Neural progenitor cell (in vitro differentiated cells): ENCODE measurements around the gene ETV7. TPM values are rescaled to one million over a fixed set of nuclear protein-coding genes. Genes with fewer than 3 reads are reported as not detected.

Experiments
- DNase-seq: peaks from one replicate; pipeline ENCODE4 v3.0.0-alpha.2; 2016; ENCODE audit warnings: low spot score
- H2AFZ ChIP-seq: fragments of 200-600 bp; sonication (generic); replicated peaks from 2 replicates; pipeline ENCODE4 v1.6.1; 2016; ENCODE audit warnings: antibody characterized with exemption
- H3F3A ChIP-seq: fragments of 200-600 bp; sonication (generic); 2 replicates; pipeline ENCODE4 v1.6.1; 2016; ENCODE audit warnings: antibody characterized with exemption, low read depth
- H3K27ac ChIP-seq: fragments of 200-600 bp; sonication (generic); 2 replicates; pipeline ENCODE4 v1.5.1; 2016; ENCODE audit warnings: mild to moderate bottlenecking
- H3K27me3 ChIP-seq: fragments of 200-600 bp; sonication (generic); 2 replicates; pipeline ENCODE4 v1.6.1; 2016; ENCODE audit warnings: mild to moderate bottlenecking, moderate library complexity
- H3K36me3 ChIP-seq: fragments of 200-600 bp; sonication (generic); 2 replicates; pipeline ENCODE4 v1.5.1; 2016
- H3K4me1 ChIP-seq: fragments of 200-600 bp; sonication (generic); 2 replicates; pipeline ENCODE4 v1.6.1; 2016; ENCODE audit warnings: mixed run types
- H3K4me2 ChIP-seq: fragments of 200-600 bp; sonication (generic); 2 replicates; pipeline ENCODE4 v1.6.1; 2016
- H3K4me3 ChIP-seq: fragments of 200-600 bp; sonication (generic); 2 replicates; pipeline ENCODE4 v1.5.1; 2016
- H3K79me2 ChIP-seq: fragments of 200-600 bp; sonication (generic); 2 replicates; pipeline ENCODE4 v1.6.1; 2016; ENCODE audit warnings: low read depth
- H3K9ac ChIP-seq: fragments of 200-600 bp; sonication (generic); 2 replicates; pipeline ENCODE4 v1.6.1; 2016
- H3K9me3 ChIP-seq: fragments of 200-600 bp; sonication (generic); 2 replicates; pipeline ENCODE4 v1.5.1; 2016; ENCODE audit warnings: low read depth
- H4K20me1 ChIP-seq: fragments of 200-600 bp; sonication (generic); 2 replicates; pipeline ENCODE4 v1.6.1; 2016; ENCODE audit warnings: low read depth
- H3K27ac Mint-ChIP-seq: 3 replicates; pipeline ENCODE4 v1.8.0; 2021; ENCODE audit warnings: mixed read lengths
- H3K27me3 Mint-ChIP-seq: 2 replicates; pipeline ENCODE4 v1.8.0; 2022; ENCODE audit warnings: low read depth, mild to moderate bottlenecking, inconsistent platforms, moderate library complexity, mixed read lengths; ENCODE audit not compliant: insufficient read depth
- H3K36me3 Mint-ChIP-seq: 3 replicates; pipeline ENCODE4 v1.8.0; 2021; ENCODE audit warnings: mixed read lengths
- H3K4me1 Mint-ChIP-seq: 3 replicates; pipeline ENCODE4 v1.8.0; 2021; ENCODE audit warnings: mixed read lengths
- H3K4me3 Mint-ChIP-seq: 3 replicates; pipeline ENCODE4 v1.8.0; 2021; ENCODE audit warnings: mild to moderate bottlenecking, moderate library complexity, mixed read lengths
- H3K9me3 Mint-ChIP-seq: 3 replicates; pipeline ENCODE4 v1.8.0; 2020; ENCODE audit warnings: mixed read lengths
- EZH2 ChIP-seq: fragments of 200-600 bp; sonication (generic); IDR thresholded peaks from 2 replicates; pipeline ENCODE4 v1.6.1; 2017; ENCODE audit warnings: antibody characterized with exemption, mild to moderate bottlenecking, moderate library complexity
- EZH2phosphoT487 ChIP-seq: fragments of 200-600 bp; sonication (generic); IDR thresholded peaks from 2 replicates; pipeline ENCODE4 v1.6.1; 2017; ENCODE audit warnings: antibody characterized with exemption
- total RNA-seq: library from RNA; depleted of rRNA; stranded (reverse); fragments of >200 nt; gene quantifications from 2 replicates; pipeline ENCODE4 v1.2.3, GENCODE V29; 2015; ENCODE audit warnings: low replicate concordance
- TF ChIP-seq, protein P1 (sequence below): fragments of 200-600 bp; sonication (generic); IDR thresholded peaks from 2 replicates; pipeline ENCODE4 v1.5.1; 2017; ENCODE audit warnings: antibody characterized with exemption, mild to moderate bottlenecking

ETV7 gene
- total RNA-seq, 1 donor from 2014 or later: 0.11 TPM

DNA sequence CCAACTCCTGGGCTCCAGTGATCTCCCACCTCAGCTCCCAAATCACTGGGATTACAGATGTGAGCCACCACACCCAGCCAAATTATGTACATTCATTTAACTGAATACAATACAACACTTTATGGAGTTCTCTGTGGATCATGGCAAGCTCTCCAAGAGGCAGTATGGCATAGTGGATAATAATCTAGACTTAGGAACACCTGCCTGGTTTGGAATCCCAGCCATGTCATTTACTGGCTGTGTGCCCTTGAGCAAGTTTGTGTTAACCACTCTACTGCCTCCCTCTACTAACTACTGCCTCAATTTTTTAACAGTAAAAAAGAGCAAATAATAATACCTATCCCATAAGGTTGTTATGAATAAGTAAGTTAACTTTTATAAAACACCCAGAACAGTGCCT, 1.9 kb upstream of the ETV7 start:
- peaks cover 20% of the 10 kb centered on the region for H3K4me1 Mint-ChIP-seq
- no peak overlapping the region for H3K4me3 ChIP-seq
- no peak overlapping the region for H3K27ac ChIP-seq
- no peak overlapping the region for H3K4me2 ChIP-seq
- peaks cover 4% of the 10 kb centered on the region for H3K9me3 Mint-ChIP-seq
- H3K27ac Mint-ChIP-seq: no peak overlapping the region
- no peaks in the 10 kb centered on the region for H3K36me3 Mint-ChIP-seq
- H3K27me3 ChIP-seq: peaks cover 67% of the 10 kb centered on the region
- H2AFZ ChIP-seq: no peak overlapping the region
- no peaks in the 10 kb centered on the region for H3K79me2 ChIP-seq
- peaks cover 8% of the 10 kb centered on the region for H3K4me1 ChIP-seq
- H3K36me3 ChIP-seq: no peaks in the 10 kb centered on the region
- H4K20me1 ChIP-seq: no peaks in the 10 kb centered on the region
- DNase-seq: no peak
- no peak overlapping the region for H3K4me3 Mint-ChIP-seq
- no peak overlapping the region for H3K9ac ChIP-seq
- H3K9me3 ChIP-seq: no peaks in the 10 kb centered on the region
- TF ChIP-seq EZH2phosphoT487 (no peak), EZH2 (no peak)
- TF ChIP-seq, protein P1, sequence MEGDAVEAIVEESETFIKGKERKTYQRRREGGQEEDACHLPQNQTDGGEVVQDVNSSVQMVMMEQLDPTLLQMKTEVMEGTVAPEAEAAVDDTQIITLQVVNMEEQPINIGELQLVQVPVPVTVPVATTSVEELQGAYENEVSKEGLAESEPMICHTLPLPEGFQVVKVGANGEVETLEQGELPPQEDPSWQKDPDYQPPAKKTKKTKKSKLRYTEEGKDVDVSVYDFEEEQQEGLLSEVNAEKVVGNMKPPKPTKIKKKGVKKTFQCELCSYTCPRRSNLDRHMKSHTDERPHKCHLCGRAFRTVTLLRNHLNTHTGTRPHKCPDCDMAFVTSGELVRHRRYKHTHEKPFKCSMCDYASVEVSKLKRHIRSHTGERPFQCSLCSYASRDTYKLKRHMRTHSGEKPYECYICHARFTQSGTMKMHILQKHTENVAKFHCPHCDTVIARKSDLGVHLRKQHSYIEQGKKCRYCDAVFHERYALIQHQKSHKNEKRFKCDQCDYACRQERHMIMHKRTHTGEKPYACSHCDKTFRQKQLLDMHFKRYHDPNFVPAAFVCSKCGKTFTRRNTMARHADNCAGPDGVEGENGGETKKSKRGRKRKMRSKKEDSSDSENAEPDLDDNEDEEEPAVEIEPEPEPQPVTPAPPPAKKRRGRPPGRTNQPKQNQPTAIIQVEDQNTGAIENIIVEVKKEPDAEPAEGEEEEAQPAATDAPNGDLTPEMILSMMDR: no peak
- H3K27me3 Mint-ChIP-seq: peaks cover 50% of the 10 kb centered on the region
- H3F3A ChIP-seq: peaks cover 10% of the 10 kb centered on the region

DNA sequence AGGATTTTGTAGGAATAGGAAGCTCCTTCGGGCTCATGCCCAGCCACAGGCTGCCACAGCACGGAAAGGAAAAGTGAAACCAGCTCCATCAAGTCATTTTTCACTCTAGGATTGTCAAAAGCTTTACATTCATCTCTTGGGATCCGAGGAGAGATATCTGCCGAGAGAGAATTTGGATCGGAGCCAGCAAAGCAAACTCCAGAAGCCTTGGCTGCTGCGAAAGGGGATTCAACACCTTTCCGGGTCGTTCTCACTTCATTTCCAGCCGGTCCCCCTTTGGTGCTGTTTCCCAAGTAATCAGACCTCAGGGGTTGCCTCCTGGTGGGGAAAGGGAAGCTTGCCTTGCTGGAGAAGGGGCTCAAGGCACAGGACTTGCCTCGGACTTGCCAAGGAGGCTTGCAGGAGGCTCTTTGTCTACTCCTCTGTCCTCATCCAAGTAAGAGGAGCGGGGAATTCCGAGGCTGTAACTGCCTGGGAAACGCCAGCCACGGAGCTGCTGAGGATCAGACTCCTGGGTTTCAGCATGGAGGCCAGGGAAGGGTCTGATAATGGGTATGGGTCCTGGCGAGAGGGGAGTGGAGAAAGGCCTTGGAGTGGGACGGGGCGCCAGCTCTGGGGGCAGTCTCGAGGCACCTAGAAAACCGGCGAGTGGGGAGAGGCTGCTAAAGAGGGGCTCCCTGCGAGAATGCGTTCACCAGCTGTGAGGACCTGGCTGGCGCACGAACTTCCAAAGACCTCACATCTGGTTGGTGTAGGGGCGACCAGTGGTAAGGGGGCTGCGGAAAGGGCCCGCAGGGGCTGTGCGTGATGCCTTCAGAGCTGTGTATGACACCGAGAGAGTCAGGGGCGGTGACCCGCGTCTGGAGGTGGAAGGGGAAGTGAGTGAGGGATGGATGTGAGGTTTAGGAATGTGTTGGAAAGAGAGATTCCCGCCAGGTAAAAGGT, 702 bp downstream of the ETV7 start:
- Histone ChIP-seq H3K9ac (no peak overlapping the region), H3K79me2 (no peaks in the 10 kb centered on the region), H3K4me3 (peak overlapping the region; percentile 51), H3K27me3 (peaks cover 67% of the 10 kb centered on the region), H3F3A (peaks cover 10% of the 10 kb centered on the region), H3K4me1 (peaks cover 10% of the 10 kb centered on the region), H3K36me3 (no peaks in the 10 kb centered on the region), H2AFZ (peak overlapping the region; percentile 99), H3K4me2 (peak overlapping the region; percentile 81), H3K27ac (no peak overlapping the region), H3K9me3 (no peaks in the 10 kb centered on the region), H4K20me1 (no peaks in the 10 kb centered on the region)
- peak overlapping the region; percentile 82 for H3K4me3 Mint-ChIP-seq
- H3K27me3 Mint-ChIP-seq: peaks cover 46% of the 10 kb centered on the region
- TF ChIP-seq EZH2phosphoT487: no peak
- no peak for TF ChIP-seq EZH2
- TF ChIP-seq, protein P1: no peak
- H3K27ac Mint-ChIP-seq: no peak overlapping the region
- peaks cover 1% of the 10 kb centered on the region for H3K9me3 Mint-ChIP-seq
- DNase-seq: peak; percentile 61
- H3K36me3 Mint-ChIP-seq: no peaks in the 10 kb centered on the region
- peaks cover 20% of the 10 kb centered on the region for H3K4me1 Mint-ChIP-seq

DNA sequence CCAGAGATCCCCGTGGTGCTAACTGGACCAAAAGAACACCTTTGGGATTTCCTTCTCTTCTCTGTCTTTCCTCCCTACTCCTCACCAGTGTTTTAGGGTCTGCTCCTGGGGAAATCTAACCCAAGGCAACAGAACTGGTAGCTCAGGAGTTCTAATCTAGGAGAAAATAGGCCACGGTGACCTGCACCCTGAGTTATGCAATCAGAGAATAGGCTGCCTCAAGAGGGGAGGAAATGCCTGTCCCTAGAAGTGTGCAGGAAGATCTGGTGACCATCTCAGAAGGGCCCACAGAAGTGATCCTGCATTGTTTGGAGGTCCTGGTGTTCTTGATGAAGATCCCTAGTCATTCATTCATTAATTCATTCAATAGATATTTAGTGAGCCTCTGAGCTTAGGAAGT, 3.4 kb downstream of the ETV7 start:
- TF ChIP-seq EZH2 (no peak), EZH2phosphoT487 (no peak)
- TF ChIP-seq, protein P1: no peak
- H3K36me3 Mint-ChIP-seq: no peaks in the 10 kb centered on the region
- DNase-seq: no peak
- H3K9me3 ChIP-seq: no peaks in the 10 kb centered on the region
- no peak overlapping the region for H3K4me2 ChIP-seq
- peaks cover 37% of the 10 kb centered on the region for H3K27me3 Mint-ChIP-seq
- H3K4me3 Mint-ChIP-seq: no peak overlapping the region
- no peak overlapping the region for H3K27ac Mint-ChIP-seq
- H4K20me1 ChIP-seq: no peaks in the 10 kb centered on the region
- H3K27ac ChIP-seq: no peak overlapping the region
- H3K36me3 ChIP-seq: no peaks in the 10 kb centered on the region
- H3K4me1 ChIP-seq: peaks cover 15% of the 10 kb centered on the region
- H3K4me1 Mint-ChIP-seq: peaks cover 20% of the 10 kb centered on the region
- no peak overlapping the region for H3K9ac ChIP-seq
- no peak overlapping the region for H2AFZ ChIP-seq
- H3F3A ChIP-seq: peaks cover 10% of the 10 kb centered on the region
- H3K79me2 ChIP-seq: no peaks in the 10 kb centered on the region
- H3K27me3 ChIP-seq: peaks cover 45% of the 10 kb centered on the region
- H3K9me3 Mint-ChIP-seq: peaks cover 1% of the 10 kb centered on the region
- H3K4me3 ChIP-seq: no peak overlapping the region
